SJCRH30 (cell line): ENCODE data around the gene TFRC. TPM values are rescaled to one million over a fixed set of nuclear protein-coding genes. Genes with fewer than 3 reads are reported as not detected.
"Not testable (repeated sequence)": the region's sequence is repeated elsewhere in the genome, so short reads cannot be mapped to it uniquely, and the experiment has no call there.

Source experiments
- DNase-seq, 2 experiments: peaks; one replicate each; pipeline ENCODE4 v3.0.0-alpha.2; 2015 to 2020
- H3K27ac ChIP-seq: fragments of 250-450 bp; sonication (Bioruptor Pico); 2 replicates; pipeline ENCODE4 v1.5.1; 2020; ENCODE audit warnings: mild to moderate bottlenecking, moderate library complexity
- H3K27me3 ChIP-seq: fragments of 250-450 bp; sonication (Bioruptor Pico); 2 replicates; pipeline ENCODE4 v1.5.1; 2020; ENCODE audit warnings: mild to moderate bottlenecking, moderate library complexity
- H3K36me3 ChIP-seq: fragments of 250-450 bp; sonication (Bioruptor Pico); 2 replicates; pipeline ENCODE4 v1.5.1; 2020; ENCODE audit warnings: mild to moderate bottlenecking, moderate library complexity
- H3K4me1 ChIP-seq: fragments of 250-450 bp; sonication (Bioruptor Pico); 2 replicates; pipeline ENCODE4 v1.5.1; 2020; ENCODE audit warnings: mild to moderate bottlenecking, moderate library complexity
- H3K4me3 ChIP-seq: fragments of 250-450 bp; sonication (Bioruptor Pico); 2 replicates; pipeline ENCODE4 v1.5.1; 2020; ENCODE audit warnings: mild to moderate bottlenecking, moderate library complexity
- H3K9me3 ChIP-seq: fragments of 250-450 bp; sonication (Bioruptor Pico); replicated peaks from 2 replicates; pipeline ENCODE4 v1.5.1; 2020; ENCODE audit warnings: mild to moderate bottlenecking, moderate library complexity
- total RNA-seq: library from RNA; depleted of rRNA; stranded (reverse); fragments of >200 nt; shearing (Covaris generic); gene quantifications from 2 replicates; pipeline ENCODE4 v1.2.3, GENCODE V29; 2014

Gene TFRC
- total RNA-seq, 1 experiment from 2014 or later, result 267 TPM

GRCh38 chr3:196044513-196044912 is 37.4 kb downstream of the TFRC start:
- Histone ChIP-seq H3K36me3 (peaks cover 11% of the 10 kb centered on the region), H3K27ac (no peak overlapping the region), H3K4me3 (no peak overlapping the region), H3K9me3 (peaks cover 4% of the 10 kb centered on the region; the same call in 1 of the 2 replicates), H3K27me3 (no peaks in the 10 kb centered on the region), H3K4me1 (no peaks in the 10 kb centered on the region)
- DNase-seq, result no peak

GRCh38 chr3:196042673-196043072 is 39.2 kb downstream of the TFRC start:
- no peaks in the 10 kb centered on the region for H3K36me3 ChIP-seq
- no peaks in the 10 kb centered on the region for H3K4me1 ChIP-seq
- H3K27ac ChIP-seq, result no peak overlapping the region
- H3K9me3 ChIP-seq, result peaks cover 4% of the 10 kb centered on the region; the same call in 1 of the 2 replicates
- no peaks in the 10 kb centered on the region for H3K27me3 ChIP-seq
- no peak overlapping the region for H3K4me3 ChIP-seq
- DNase-seq, result no peak

GRCh38 chr3:196039359-196039758 is 42.5 kb downstream of the TFRC start:
- no peak for DNase-seq
- no peaks in the 10 kb centered on the region for H3K27me3 ChIP-seq
- no peaks in the 10 kb centered on the region for H3K4me1 ChIP-seq
- no peaks in the 10 kb centered on the region for H3K36me3 ChIP-seq
- H3K27ac ChIP-seq, result no peak overlapping the region
- H3K4me3 ChIP-seq, result no peak overlapping the region
- peaks cover 4% of the 10 kb centered on the region; the same call in 1 of the 2 replicates for H3K9me3 ChIP-seq

GRCh38 chr3:196026059-196026458 is 55.8 kb downstream of the TFRC start:
- not testable (repeated sequence) for H3K36me3 ChIP-seq, H3K27ac ChIP-seq, H3K27me3 ChIP-seq, H3K4me1 ChIP-seq, H3K9me3 ChIP-seq, H3K4me3 ChIP-seq
- peak in 1 of 2 experiments; percentile 26 for DNase-seq

- no peaks in the 10 kb centered on the region for H3K9me3 ChIP-seq
- DNase-seq, result no peak
- H3K36me3 ChIP-seq, result no peaks in the 10 kb centered on the region
- H3K4me3 ChIP-seq, result no peak overlapping the region
- H3K27ac ChIP-seq, result no peak overlapping the region
- peaks cover 6% of the 10 kb centered on the region for H3K4me1 ChIP-seq
- H3K27me3 ChIP-seq, result no peaks in the 10 kb centered on the region
Observed at GRCh38 chr3:196024968-196025367, 56.9 kb downstream of the TFRC start.

- H3K4me1 ChIP-seq, result peaks cover 6% of the 10 kb centered on the region
- H3K36me3 ChIP-seq, result no peaks in the 10 kb centered on the region
- no peak overlapping the region for H3K27ac ChIP-seq
- H3K27me3 ChIP-seq, result no peaks in the 10 kb centered on the region
- no peak overlapping the region for H3K4me3 ChIP-seq
- DNase-seq, result no peak
- no peaks in the 10 kb centered on the region for H3K9me3 ChIP-seq
Observed at GRCh38 chr3:196023947-196024346, 57.9 kb downstream of the TFRC start.

- H3K4me1 ChIP-seq, H3K27me3 ChIP-seq, H3K9me3 ChIP-seq, H3K36me3 ChIP-seq, H3K27ac ChIP-seq, H3K4me3 ChIP-seq, DNase-seq: not testable (repeated sequence)
Observed at GRCh38 chr3:196022499-196022878, 59.4 kb downstream of the TFRC start.

- Histone ChIP-seq H3K27me3 (no peaks in the 10 kb centered on the region), H3K4me3 (no peak overlapping the region), H3K4me1 (peaks cover 14% of the 10 kb centered on the region), H3K27ac (no peak overlapping the region), H3K9me3 (no peaks in the 10 kb centered on the region), H3K36me3 (no peaks in the 10 kb centered on the region)
- no peak for DNase-seq
Observed at GRCh38 chr3:196020373-196020772, 61.5 kb downstream of the TFRC start.

- not testable (repeated sequence) for DNase-seq, H3K27ac ChIP-seq, H3K4me3 ChIP-seq, H3K27me3 ChIP-seq, H3K36me3 ChIP-seq, H3K9me3 ChIP-seq
- peaks cover 14% of the 10 kb centered on the region for H3K4me1 ChIP-seq
Observed at GRCh38 chr3:196019576-196019975, 62.3 kb downstream of the TFRC start.

GRCh38 chr3:196018159-196018558 is 63.7 kb downstream of the TFRC start:
- not testable (repeated sequence) for H3K9me3 ChIP-seq, H3K36me3 ChIP-seq
- H3K4me1 ChIP-seq, result peaks cover 17% of the 10 kb centered on the region

GRCh38 chr3:196016485-196016884 is 65.4 kb downstream of the TFRC start:
- no peak overlapping the region for H3K27ac ChIP-seq
- H3K9me3 ChIP-seq, result no peaks in the 10 kb centered on the region; the same call in 1 of the 2 replicates
- H3K4me1 ChIP-seq, result peaks cover 19% of the 10 kb centered on the region
- no peak overlapping the region for H3K4me3 ChIP-seq
- H3K27me3 ChIP-seq, result no peaks in the 10 kb centered on the region
- H3K36me3 ChIP-seq, result no peaks in the 10 kb centered on the region
- peak; percentile 53 to 77 for DNase-seq

More at GRCh38 chr3:196018159-196018558, 63.7 kb downstream of the TFRC start:
- not testable (repeated sequence) for DNase-seq, H3K27me3 ChIP-seq, H3K4me3 ChIP-seq, H3K27ac ChIP-seq

- no peaks in the 10 kb centered on the region for H3K27me3 ChIP-seq
- H3K27ac ChIP-seq, result no peak overlapping the region
- H3K36me3 ChIP-seq, result no peaks in the 10 kb centered on the region
- no peak for DNase-seq
- H3K4me1 ChIP-seq, result peaks cover 17% of the 10 kb centered on the region
- no peak overlapping the region for H3K4me3 ChIP-seq
- peaks cover 4% of the 10 kb centered on the region; the same call in 1 of the 2 replicates for H3K9me3 ChIP-seq
Observed at GRCh38 chr3:196016059-196016458, 65.8 kb downstream of the TFRC start.

- peaks cover 17% of the 10 kb centered on the region for H3K4me1 ChIP-seq
- peaks cover 4% of the 10 kb centered on the region; the same call in 1 of the 2 replicates for H3K9me3 ChIP-seq
- no peaks in the 10 kb centered on the region for H3K27me3 ChIP-seq
- no peak for DNase-seq
- no peak overlapping the region for H3K27ac ChIP-seq
- H3K4me3 ChIP-seq, result no peak overlapping the region
- no peaks in the 10 kb centered on the region for H3K36me3 ChIP-seq
Observed at GRCh38 chr3:196013587-196014487, 68.1 kb downstream of the TFRC start.

GRCh38 chr3:196012941-196013476 is 68.9 kb downstream of the TFRC start:
- peaks cover 17% of the 10 kb centered on the region for H3K4me1 ChIP-seq
- H3K36me3 ChIP-seq, result no peaks in the 10 kb centered on the region
- H3K27me3 ChIP-seq, result no peaks in the 10 kb centered on the region
- no peak overlapping the region for H3K27ac ChIP-seq
- H3K9me3 ChIP-seq, result peaks cover 4% of the 10 kb centered on the region; the same call in 1 of the 2 replicates
- peak; percentile 28 to 59 for DNase-seq
- no peak overlapping the region for H3K4me3 ChIP-seq

- DNase-seq, result no peak
- no peaks in the 10 kb centered on the region for H3K27me3 ChIP-seq
- no peak overlapping the region for H3K27ac ChIP-seq
Observed at GRCh38 chr3:196012481-196012880, 69.4 kb downstream of the TFRC start.

More at GRCh38 chr3:196012481-196012880, 69.4 kb downstream of the TFRC start:
- Histone ChIP-seq H3K4me3 (no peak overlapping the region), H3K4me1 (peaks cover 17% of the 10 kb centered on the region), H3K9me3 (peaks cover 4% of the 10 kb centered on the region; the same call in 1 of the 2 replicates), H3K36me3 (no peaks in the 10 kb centered on the region)
